ENCODE results near the gene SERPINA5. TPM values are rescaled to one million over a fixed set of nuclear protein-coding genes. Genes with fewer than 3 reads are reported as not detected.

Gene SERPINA5
- polyA plus RNA-seq, 1 of the 3 experiments (the other 2 are of a cell fraction) = 0.08 TPM

- WGBS (ENCODE audit: low lambda C conversion rate) = 10% methylated on average over 6 of the region's 6 CpGs
Measured at GRCh38 chr14:94619297-94619696, 38.1 kb downstream of the SERPINA5 start.

GRCh38 chr14:94620597-94620996, 39.4 kb downstream of the SERPINA5 start:
- no peaks in the 10 kb centered on the region for H4K20me1 ChIP-seq (ENCODE audit: insufficient read depth)
- DNase-seq = no peak
- H3K4me1 ChIP-seq (ENCODE audit: control insufficient read depth in 1 of 2, insufficient read depth in 2 of 2, low read depth in 1 of 2, low read length in 1 of 2) = no peaks in the 10 kb centered on the region
- H3K9me2 ChIP-seq = no peaks in the 10 kb centered on the region
- no peak overlapping the region for H3K9ac ChIP-seq
- peaks cover 8% of the 10 kb centered on the region; the same call in 1 of the 2 replicates for H3K9me3 ChIP-seq
- H3K27me3 ChIP-seq (ENCODE audit: insufficient read depth) = no peaks in the 10 kb centered on the region
- no peaks in the 10 kb centered on the region for H3F3A ChIP-seq (replicated peaks; ENCODE audit: insufficient read depth)
- ChIA-PET POLR2A (no interaction called here), CTCF (no interaction called here)
- no peaks in the 10 kb centered on the region for H3K79me2 ChIP-seq (ENCODE audit: insufficient read depth)
- no peak overlapping the region for H2AFZ ChIP-seq (ENCODE audit: low read depth)
- no peak overlapping the region for H3K4me2 ChIP-seq
- no peaks in the 10 kb centered on the region for H3K36me3 ChIP-seq (replicated peaks in 1 of 2; ENCODE audit: control insufficient read depth in 1 of 2, insufficient read depth in 2 of 2, low read length in 1 of 2)
- TF ChIP-seq FOXM1 (IDR thresholded peaks at IDR 0.05; ENCODE audit: low read depth) = no peak
- TF ChIP-seq TEAD4 (IDR thresholded peaks at IDR 0.05; ENCODE audit: borderline replicate concordance, insufficient read depth) = no peak
- no peak for TF ChIP-seq GATA2 (CRISPR knock-in tag; IDR thresholded peaks at IDR 0.05)
- no peak for TF ChIP-seq MAX (IDR thresholded peaks at IDR 0.05; ENCODE audit: low read depth)
- TF ChIP-seq PBX3 (IDR thresholded peaks at IDR 0.05) = no peak
- no peak for TF ChIP-seq USF2 (IDR thresholded peaks at IDR 0.05; ENCODE audit: borderline replicate concordance, low read depth, low read length)
- no peak for TF ChIP-seq NFIC (IDR thresholded peaks at IDR 0.05; ENCODE audit: borderline replicate concordance)
- TF ChIP-seq USF1 (IDR thresholded peaks at IDR 0.05; ENCODE audit: borderline replicate concordance, low read depth) = no peak
- H3K4me3 ChIP-seq (ENCODE audit: low read depth in 2 of 2, low read length in 1 of 2) = no peak overlapping the region
- WGBS (ENCODE audit: low lambda C conversion rate) = 8% methylated on average over 5 of the region's 6 CpGs
- no peak overlapping the region for H3K27ac ChIP-seq (ENCODE audit: low read depth in 2 of 2, low read length in 1 of 2)

More at GRCh38 chr14:94619297-94619696, 38.1 kb downstream of the SERPINA5 start:
- TF ChIP-seq GATA2 (CRISPR knock-in tag; IDR thresholded peaks at IDR 0.05) (no peak), GABPA (IDR thresholded peaks at IDR 0.05; ENCODE audit: low read depth) (no peak), USF2 (IDR thresholded peaks at IDR 0.05; ENCODE audit: borderline replicate concordance, low read depth, low read length) (no peak)
- Histone ChIP-seq H3K9me3 (peaks cover 8% of the 10 kb centered on the region; the same call in 1 of the 2 replicates), H4K20me1 (ENCODE audit: insufficient read depth) (no peaks in the 10 kb centered on the region), H3K27me3 (ENCODE audit: insufficient read depth) (no peaks in the 10 kb centered on the region), H3F3A (replicated peaks; ENCODE audit: insufficient read depth) (no peaks in the 10 kb centered on the region), H2AFZ (ENCODE audit: low read depth) (no peak overlapping the region), H3K4me2 (no peak overlapping the region), H3K4me3 (ENCODE audit: low read depth in 2 of 2, low read length in 1 of 2) (no peak overlapping the region), H3K9ac (no peak overlapping the region), H3K9me2 (no peaks in the 10 kb centered on the region), H3K27ac (ENCODE audit: low read depth in 2 of 2, low read length in 1 of 2) (no peak overlapping the region), H3K36me3 (replicated peaks in 1 of 2; ENCODE audit: control insufficient read depth in 1 of 2, insufficient read depth in 2 of 2, low read length in 1 of 2) (no peaks in the 10 kb centered on the region), H3K79me2 (ENCODE audit: insufficient read depth) (no peaks in the 10 kb centered on the region), H3K4me1 (ENCODE audit: control insufficient read depth in 1 of 2, insufficient read depth in 2 of 2, low read depth in 1 of 2, low read length in 1 of 2) (no peaks in the 10 kb centered on the region)
- no peak for DNase-seq
- ChIA-PET CTCF (no interaction called here), POLR2A (no interaction called here)

Measured in SK-N-SH (cell line).